ENCODE data around the gene VAX1.

The VAX1 gene

DNA sequence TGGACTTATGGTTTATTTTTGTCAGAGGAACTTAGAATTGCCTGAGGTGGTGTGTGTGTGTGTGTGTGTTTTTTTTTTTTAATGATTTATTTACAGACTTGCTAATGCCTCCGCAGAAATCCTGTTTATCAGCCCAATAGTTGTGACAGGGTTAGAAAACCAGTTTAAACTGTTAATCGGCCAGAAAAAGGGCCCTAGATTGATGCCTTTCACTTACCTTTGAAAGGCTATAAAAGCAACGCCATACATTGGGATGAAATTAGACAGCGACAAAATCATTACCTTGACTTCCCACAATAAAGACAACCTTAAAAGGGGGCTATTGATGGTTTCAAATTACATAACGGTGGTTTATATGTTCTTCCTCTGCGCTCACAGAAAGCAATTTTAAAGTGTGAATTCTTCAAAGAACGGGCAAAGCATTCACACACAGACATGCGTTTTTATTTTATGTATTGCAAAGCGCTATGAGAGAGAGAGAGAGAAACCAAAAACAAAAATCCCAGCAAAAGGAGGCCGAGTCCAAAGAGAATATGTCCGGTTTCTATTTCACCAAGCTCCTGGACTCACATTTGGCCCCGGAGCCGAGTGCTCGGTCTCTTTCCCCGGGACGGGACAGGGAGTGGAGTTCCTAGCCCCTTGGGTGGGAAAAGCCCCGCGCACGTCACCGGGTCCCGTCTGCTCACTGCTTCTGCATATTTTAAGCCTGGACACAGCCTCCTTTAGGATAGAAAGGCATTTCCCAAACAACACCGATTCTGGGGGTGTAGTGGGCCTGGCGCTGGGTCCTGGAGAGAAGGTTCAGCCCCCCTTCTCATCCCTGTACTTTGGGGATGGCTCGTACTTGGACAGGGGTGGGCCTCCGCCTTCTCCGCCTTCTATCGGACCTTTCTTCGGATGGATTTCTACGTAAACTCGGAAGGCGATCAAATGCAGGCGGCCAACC is 26.8 kb upstream of the VAX1 start:
- peak in 9 of 58 donors; percentile 2 to 45 (median 22) for DNase-seq

GRCh38 chr10:117163954-117164548 is 26.0 kb upstream of the VAX1 start:
- no peak for DNase-seq

GRCh38 chr10:117163061-117163953 is 25.2 kb upstream of the VAX1 start:
- DNase-seq: peak in 18 of 58 donors; percentile 10 to 52 (median 24)

- DNase-seq: no peak
Measured at GRCh38 chr10:117162093-117163060, 24.3 kb upstream of the VAX1 start.

GRCh38 chr10:117161386-117162033 is 23.4 kb upstream of the VAX1 start:
- DNase-seq: no peak

DNA sequence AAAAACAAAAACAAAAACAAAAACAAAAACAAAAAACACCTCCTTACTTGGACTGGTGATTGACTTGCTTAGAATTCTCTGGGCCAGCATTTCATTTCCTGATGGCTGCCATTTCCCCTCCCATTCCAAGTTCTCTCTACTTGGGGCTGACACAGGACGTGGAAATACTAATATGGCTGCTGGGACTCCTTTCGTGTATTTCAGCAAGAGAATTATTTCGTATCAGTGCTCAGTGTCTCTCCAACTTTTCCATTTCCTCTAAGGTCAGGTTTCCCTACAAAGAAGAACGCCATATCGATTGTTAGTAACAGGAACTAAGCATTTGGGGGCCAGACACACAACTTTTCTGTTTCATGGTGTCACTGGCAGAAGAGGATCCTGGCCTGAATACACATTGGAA is 22.5 kb upstream of the VAX1 start:
- DNase-seq: no peak

- no peak for DNase-seq
Measured at GRCh38 chr10:117159390-117159789, 21.3 kb upstream of the VAX1 start.

GRCh38 chr10:117158297-117158696 is 20.2 kb upstream of the VAX1 start:
- no peak for DNase-seq

DNA sequence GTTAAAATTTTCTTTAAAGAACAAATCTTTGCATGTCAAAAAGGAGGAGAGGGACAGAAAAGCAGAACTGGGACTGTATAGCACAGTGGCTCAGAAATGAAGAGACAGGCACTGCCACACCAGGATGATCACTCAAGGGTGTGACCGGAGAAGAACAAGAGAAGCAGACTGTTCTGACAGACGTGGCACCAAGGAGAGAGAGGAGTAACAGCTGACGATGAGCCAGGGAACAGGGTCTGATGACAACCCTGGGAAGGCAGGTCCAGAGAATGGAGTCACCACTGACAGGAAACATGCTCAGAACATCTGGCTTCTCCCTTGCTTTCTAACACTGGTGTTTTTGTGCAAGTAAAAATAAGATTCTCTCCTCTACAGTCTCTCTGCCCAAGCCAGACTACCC is 14.6 kb upstream of the VAX1 start:
- DNase-seq: no peak

DNA sequence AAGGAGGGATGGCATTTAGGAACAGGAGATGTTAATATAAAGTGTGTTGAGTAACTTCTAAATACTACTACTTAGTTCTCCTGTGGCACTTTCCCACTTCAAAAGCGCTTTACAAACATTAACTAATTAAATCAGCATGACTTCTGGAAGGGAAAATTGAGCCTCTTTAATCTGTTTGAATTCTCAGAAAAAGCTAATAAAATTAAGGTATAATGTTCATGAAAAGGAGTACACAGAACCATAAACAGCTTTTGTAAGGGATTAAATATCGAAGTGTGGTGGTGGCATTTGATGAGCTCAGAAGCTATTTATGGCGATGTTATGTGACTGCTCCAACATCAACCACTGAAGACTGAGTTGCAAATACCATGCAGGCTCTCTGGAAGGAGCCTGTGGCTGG is 10.2 kb upstream of the VAX1 start:
- DNase-seq: no peak

DNA sequence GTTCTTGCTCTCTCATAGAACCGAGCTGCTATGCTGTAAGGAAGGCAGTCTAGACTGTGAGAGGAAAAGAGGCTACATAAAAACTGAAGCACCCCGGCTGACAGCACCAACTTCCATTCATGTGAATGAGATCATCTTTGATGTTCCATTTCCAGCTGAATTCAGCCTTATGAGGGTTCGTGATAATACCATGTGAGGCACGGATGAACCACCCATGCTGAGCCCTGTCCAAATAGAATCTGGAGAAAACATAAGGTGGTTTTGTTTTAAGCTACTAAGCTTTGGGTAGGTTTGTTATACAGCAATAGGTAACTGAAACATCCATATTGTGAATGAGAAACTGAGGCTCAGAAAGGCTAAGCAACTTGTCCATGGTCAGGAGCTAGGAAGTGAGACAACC is 6.9 kb upstream of the VAX1 start:
- DNase-seq: no peak

- DNase-seq: no peak
Measured at GRCh38 chr10:117143103-117143823, 5.2 kb upstream of the VAX1 start.

- DNase-seq: no peak
Measured at GRCh38 chr10:117140525-117140902, 2.4 kb upstream of the VAX1 start.

GRCh38 chr10:117139581-117140524 is 1.8 kb upstream of the VAX1 start:
- DNase-seq: no peak

GRCh38 chr10:117138838-117139580 is 939 bp upstream of the VAX1 start:
- DNase-seq: peak in 1 of 58 donors; percentile 25

DNA sequence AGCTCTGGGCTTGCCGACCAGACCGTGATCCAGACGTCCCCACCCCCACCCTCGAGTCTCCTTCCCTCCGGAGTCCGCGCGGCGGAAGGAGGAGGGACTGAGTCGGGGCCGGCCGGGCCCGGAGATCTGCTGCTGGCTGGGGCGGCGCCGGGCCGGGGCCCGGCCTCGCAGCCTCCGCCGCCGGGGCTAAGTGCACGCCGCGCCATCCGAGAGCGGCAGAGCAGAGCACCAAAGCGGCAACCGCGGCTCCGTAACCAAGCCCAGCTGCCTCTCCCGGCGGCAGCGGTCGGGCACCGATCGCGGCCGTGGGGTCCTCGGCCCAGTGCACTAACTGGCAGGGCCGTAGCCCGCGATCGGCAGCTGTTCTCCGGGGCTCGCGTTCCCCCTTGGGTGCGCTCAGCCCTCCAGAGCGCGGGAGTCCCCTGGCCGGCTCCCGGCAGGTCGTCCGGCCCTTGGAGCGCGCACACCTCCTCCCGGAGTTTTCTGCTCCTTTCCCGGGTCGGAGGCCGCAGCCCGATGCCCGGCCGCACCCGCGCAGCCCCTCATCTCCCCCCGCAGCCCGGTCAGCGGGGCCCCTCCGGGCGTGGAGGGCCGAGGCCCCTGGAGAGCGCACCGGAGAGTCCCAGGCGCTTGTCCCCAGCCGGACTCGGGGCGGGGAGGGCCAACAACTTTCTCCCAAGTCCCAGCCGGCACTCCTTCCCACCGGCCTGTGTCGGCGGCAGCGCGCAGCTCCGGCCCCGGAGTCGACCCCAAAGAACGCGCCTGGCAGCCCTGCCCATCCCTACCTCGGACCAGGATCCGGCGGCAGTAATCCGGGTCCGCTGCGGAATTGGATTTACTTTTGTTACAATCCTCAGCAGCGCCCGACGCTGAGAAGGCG is 799 bp downstream of the VAX1 start:
- DNase-seq: peak in 5 of 58 donors; percentile 9 to 51 (median 30)
